Keratinocyte (primary cell): ENCODE data around the gene EYA4. TPM values are rescaled to one million over a fixed set of nuclear protein-coding genes. Genes with fewer than 3 reads are reported as not detected.

Source experiments
- DNase-seq: peaks from one replicate; pipeline ENCODE4 v3.0.0-alpha.2; 2011; ENCODE audit warnings: low read depth, missing footprints, low spot score
- FAIRE-seq: peaks from 2 replicates; lab custom pipeline; 2011; peaks lifted over from hg19 to GRCh38; lab: Jason Lieb, UNC
- H2AFZ ChIP-seq: 2 replicates; pipeline ENCODE4 v1.6.0; 2012; ENCODE audit warnings: low read length, control low read depth, inconsistent platforms; ENCODE audit not compliant: control insufficient read depth
- H3K27ac ChIP-seq: 2 replicates; pipeline ENCODE4 v1.5.1; 2011; ENCODE audit warnings: low read length; ENCODE audit not compliant: control insufficient read depth, insufficient read depth
- H3K27me3 ChIP-seq: 3 replicates; pipeline ENCODE4 v1.6.0; 2011; ENCODE audit warnings: low read length; ENCODE audit not compliant: control insufficient read depth, insufficient read depth; ENCODE audit errors: extremely low read depth
- H3K36me3 ChIP-seq, 2 experiments: 2 replicates in 1 of 2; 3 replicates in 1 of 2; pipeline ENCODE4 v1.5.1; 2011; ENCODE audit warnings: low read length in 2 of 2, mild to moderate bottlenecking in 1 of 2; ENCODE audit not compliant: control insufficient read depth in 2 of 2, insufficient read depth in 2 of 2; ENCODE audit errors: extremely low read depth in 1 of 2
- H3K4me1 ChIP-seq: 3 replicates; pipeline ENCODE4 v1.5.1; 2011; ENCODE audit warnings: low read length; ENCODE audit not compliant: control insufficient read depth, insufficient read depth; ENCODE audit errors: extremely low read depth
- H3K4me2 ChIP-seq: 3 replicates; pipeline ENCODE4 v1.6.0; 2011; ENCODE audit warnings: low read depth, low read length; ENCODE audit not compliant: control insufficient read depth, insufficient read depth; ENCODE audit errors: extremely low read depth
- H3K4me3 ChIP-seq, 3 experiments: fragments of 200-600 bp in 1 of 3; sonication (generic) in 1 of 3; 2 replicates in 2 of 3; 3 replicates in 1 of 3; pipeline ENCODE4 v1.5.1; 2011 to 2016; ENCODE audit warnings: low read length in 3 of 3, mild to moderate bottlenecking in 3 of 3, control low read depth in 2 of 3, inconsistent platforms in 1 of 3, low read depth in 1 of 3, mixed read lengths in 1 of 3, mixed run types in 1 of 3, moderate library complexity in 1 of 3; ENCODE audit not compliant: control insufficient read depth in 2 of 3, insufficient read depth in 2 of 3; ENCODE audit errors: extremely low read depth in 1 of 3
- H3K79me2 ChIP-seq: 2 replicates; pipeline ENCODE4 v1.6.0; 2012; ENCODE audit warnings: low read length; ENCODE audit not compliant: control insufficient read depth, insufficient read depth
- H3K9ac ChIP-seq: 3 replicates; pipeline ENCODE4 v1.6.0; 2011; ENCODE audit warnings: low read length; ENCODE audit not compliant: control insufficient read depth, insufficient read depth; ENCODE audit errors: extremely low read depth
- H3K9me1 ChIP-seq: 3 replicates; pipeline ENCODE4 v1.6.0; 2011; ENCODE audit warnings: low read length; ENCODE audit not compliant: control insufficient read depth, insufficient read depth; ENCODE audit errors: extremely low read depth
- H3K9me3 ChIP-seq: 2 replicates; pipeline ENCODE4 v1.5.1; 2012; ENCODE audit warnings: low read depth, low read length; ENCODE audit not compliant: control insufficient read depth
- H4K20me1 ChIP-seq: 3 replicates; pipeline ENCODE4 v1.6.0; 2011; ENCODE audit warnings: low read length; ENCODE audit not compliant: control insufficient read depth, insufficient read depth; ENCODE audit errors: extremely low read depth
- EZH2 ChIP-seq: IDR thresholded peaks from one replicate; pipeline ENCODE4 v1.6.1; 2012; ENCODE audit warnings: inconsistent platforms, mild to moderate bottlenecking, low read length, moderate library complexity
- dilution Hi-C: fragments of 300-500 bp; cut with MboI; formaldehyde crosslinking; loops from one replicate; pipeline ENCODE4 v1.7.0; 2020; ENCODE audit warnings: low sequenced_read_pairs; ENCODE audit not compliant: extremely low pct_ligation_motif_present
- polyA plus RNA-seq, 5 experiments: library from polyadenylated mRNA; depleted of rRNA in 3 of 5; stranded (reverse) in 3 of 5; stranded (forward) in 1 of 5; unstranded in 1 of 5; fragments of >200 nt; gene quantifications; 1 replicate in 1 of 5; 2 replicates in 3 of 5; 3 replicates in 1 of 5; pipeline versions ENCODE4 v1.2.1 to v1.2.3, GENCODE V29; 2011 to 2012; ENCODE audit warnings: missing spikeins in 2 of 5, low read depth in 1 of 5, low replicate concordance in 1 of 5
- TF ChIP-seq, protein P1 (sequence below), 3 experiments: IDR thresholded peaks in 1 of 3; conservative IDR thresholded peaks in 1 of 3; optimal IDR thresholded peaks in 1 of 3; 2 replicates in 2 of 3; 3 replicates in 1 of 3; pipeline versions ENCODE3 to v1.5.1; 2011; ENCODE audit warnings: low read length in 3 of 3, mild to moderate bottlenecking in 3 of 3, moderate library complexity in 2 of 3, control low read depth in 1 of 3, inconsistent platforms in 1 of 3; ENCODE audit not compliant: insufficient read depth in 2 of 3; ENCODE audit errors: extremely low read depth in 1 of 3

The EYA4 gene
- polyA plus RNA-seq, 1 donor (not counting 4 experiments of a cell fraction or from before 2014, with no cell fraction given), result 0.01 TPM

DNA sequence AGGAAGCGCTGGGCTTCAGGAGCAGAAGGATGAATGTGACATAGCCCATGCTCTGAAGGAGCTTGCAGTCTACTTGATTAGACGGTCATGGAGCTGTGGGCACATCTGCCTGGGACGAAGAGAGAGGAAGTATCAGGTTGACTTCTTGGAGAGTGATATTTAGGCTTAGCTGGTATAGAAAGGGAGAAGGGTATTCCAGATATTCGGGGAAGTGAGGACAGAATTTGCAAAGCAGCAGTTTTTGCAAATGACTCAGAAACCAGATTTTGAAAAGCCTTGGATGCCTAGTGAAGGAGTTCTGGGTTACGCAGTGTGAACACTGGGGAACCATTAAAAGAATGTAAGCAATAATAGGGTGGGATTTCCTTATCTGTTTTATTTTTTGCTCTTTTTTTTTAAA lies 60.7 kb downstream of the EYA4 start:
- Histone ChIP-seq H3K79me2 (no peaks in the 10 kb centered on the region), H3K36me3 (no peaks in the 10 kb centered on the region), H3K27me3 (no peaks in the 10 kb centered on the region), H3K27ac (no peak overlapping the region), H3K4me1 (no peaks in the 10 kb centered on the region), H3K4me2 (no peak overlapping the region), H2AFZ (no peak overlapping the region), H3K9me1 (no peaks in the 10 kb centered on the region), H3K9ac (no peak overlapping the region), H4K20me1 (no peaks in the 10 kb centered on the region), H3K4me3 (no peak overlapping the region), H3K9me3 (no peaks in the 10 kb centered on the region)
- TF ChIP-seq EZH2, result no peak
- TF ChIP-seq, protein P1, sequence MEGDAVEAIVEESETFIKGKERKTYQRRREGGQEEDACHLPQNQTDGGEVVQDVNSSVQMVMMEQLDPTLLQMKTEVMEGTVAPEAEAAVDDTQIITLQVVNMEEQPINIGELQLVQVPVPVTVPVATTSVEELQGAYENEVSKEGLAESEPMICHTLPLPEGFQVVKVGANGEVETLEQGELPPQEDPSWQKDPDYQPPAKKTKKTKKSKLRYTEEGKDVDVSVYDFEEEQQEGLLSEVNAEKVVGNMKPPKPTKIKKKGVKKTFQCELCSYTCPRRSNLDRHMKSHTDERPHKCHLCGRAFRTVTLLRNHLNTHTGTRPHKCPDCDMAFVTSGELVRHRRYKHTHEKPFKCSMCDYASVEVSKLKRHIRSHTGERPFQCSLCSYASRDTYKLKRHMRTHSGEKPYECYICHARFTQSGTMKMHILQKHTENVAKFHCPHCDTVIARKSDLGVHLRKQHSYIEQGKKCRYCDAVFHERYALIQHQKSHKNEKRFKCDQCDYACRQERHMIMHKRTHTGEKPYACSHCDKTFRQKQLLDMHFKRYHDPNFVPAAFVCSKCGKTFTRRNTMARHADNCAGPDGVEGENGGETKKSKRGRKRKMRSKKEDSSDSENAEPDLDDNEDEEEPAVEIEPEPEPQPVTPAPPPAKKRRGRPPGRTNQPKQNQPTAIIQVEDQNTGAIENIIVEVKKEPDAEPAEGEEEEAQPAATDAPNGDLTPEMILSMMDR (optimal IDR thresholded peaks at IDR 0.05 in 1 of 3, IDR thresholded peaks at IDR 0.05 in 1 of 3, conservative IDR thresholded peaks at IDR 0.05 in 1 of 3; ENCODE audit: extremely low read depth in 1 of 3, insufficient read depth in 2 of 3, low read length in 3 of 3), result no peak
- dilution Hi-C loops, result no loop called here
- FAIRE-seq (no peak), DNase-seq (no peak)

DNA sequence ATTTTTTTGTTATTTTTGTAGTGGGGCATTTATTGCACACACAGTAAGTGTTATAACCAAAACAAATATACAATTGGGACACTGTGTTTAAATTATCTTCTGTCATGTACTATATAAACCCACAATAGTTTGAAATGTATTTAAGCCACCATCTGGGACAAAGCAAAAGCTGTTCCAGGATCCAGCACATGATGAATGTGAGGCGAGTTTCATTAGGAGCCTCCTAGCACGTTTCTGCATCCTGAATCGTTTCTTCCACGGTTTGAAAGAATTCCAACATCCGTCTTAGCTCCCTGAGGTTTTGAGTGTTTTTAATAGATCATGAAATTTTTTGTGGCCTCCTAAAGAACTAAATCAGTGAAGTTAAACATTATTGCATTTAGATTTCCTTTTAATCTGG lies 65.8 kb downstream of the EYA4 start:
- Histone ChIP-seq H4K20me1 (no peaks in the 10 kb centered on the region), H3K27me3 (no peaks in the 10 kb centered on the region), H3K4me3 (no peak overlapping the region), H3K4me1 (no peaks in the 10 kb centered on the region), H2AFZ (no peak overlapping the region), H3K9me3 (no peaks in the 10 kb centered on the region), H3K4me2 (no peak overlapping the region), H3K27ac (no peak overlapping the region), H3K9me1 (no peaks in the 10 kb centered on the region), H3K79me2 (no peaks in the 10 kb centered on the region), H3K36me3 (no peaks in the 10 kb centered on the region), H3K9ac (no peak overlapping the region)
- TF ChIP-seq EZH2, result no peak
- TF ChIP-seq, protein P1 (optimal IDR thresholded peaks at IDR 0.05 in 1 of 3, IDR thresholded peaks at IDR 0.05 in 1 of 3, conservative IDR thresholded peaks at IDR 0.05 in 1 of 3; ENCODE audit: extremely low read depth in 1 of 3, insufficient read depth in 2 of 3, low read length in 3 of 3), result no peak
- no peak for DNase-seq
- dilution Hi-C loops, result no loop called here
- no peak for FAIRE-seq
